ENCODE measurements around the gene MASP1.
A peak's percentile ranks its signal among the peaks of the same experiment; 100 is the strongest.
"Not testable (repeated sequence)": the region's sequence is repeated elsewhere in the genome, so short reads cannot be mapped to it uniquely, and the experiment has no call there.

The MASP1 gene

GRCh38 chr3:187227658-187228258 is 63.8 kb downstream of the MASP1 start:
- DNase-seq (ENCODE audit: low spot score), result no peak

GRCh38 chr3:187223799-187224198 is 67.7 kb downstream of the MASP1 start:
- DNase-seq (ENCODE audit: low spot score), result no peak

- DNase-seq (ENCODE audit: low spot score), result no peak
Observed at GRCh38 chr3:187222801-187223200, 68.7 kb downstream of the MASP1 start.

- no peak for DNase-seq (ENCODE audit: low spot score)
Observed at GRCh38 chr3:187215460-187215859, 76.1 kb downstream of the MASP1 start.

GRCh38 chr3:187213616-187214015 is 77.9 kb downstream of the MASP1 start:
- no peak for DNase-seq (ENCODE audit: low spot score)

- DNase-seq (ENCODE audit: low spot score), result peak; percentile 30
Observed at GRCh38 chr3:187212705-187213104, 78.8 kb downstream of the MASP1 start.

GRCh38 chr3:187212196-187212545 is 79.4 kb downstream of the MASP1 start:
- DNase-seq (ENCODE audit: low spot score), result no peak

GRCh38 chr3:187211532-187212195 is 79.9 kb downstream of the MASP1 start:
- DNase-seq (ENCODE audit: low spot score), result no peak

GRCh38 chr3:187210545-187211327 is 80.8 kb downstream of the MASP1 start:
- DNase-seq (ENCODE audit: low spot score), result peak; percentile 47

GRCh38 chr3:187210091-187210490 is 81.4 kb downstream of the MASP1 start:
- DNase-seq (ENCODE audit: low spot score), result no peak

- DNase-seq (ENCODE audit: low spot score), result no peak
Observed at GRCh38 chr3:187209491-187209890, 82.0 kb downstream of the MASP1 start.

- DNase-seq (ENCODE audit: low spot score), result no peak
Observed at GRCh38 chr3:187208159-187208558, 83.4 kb downstream of the MASP1 start.

- peak; percentile 36 for DNase-seq (ENCODE audit: low spot score)
Observed at GRCh38 chr3:187207624-187208023, 83.9 kb downstream of the MASP1 start.

- DNase-seq (ENCODE audit: low spot score), result no peak
Observed at GRCh38 chr3:187207062-187207461, 84.5 kb downstream of the MASP1 start.

- DNase-seq (ENCODE audit: low spot score), result no peak
Observed at GRCh38 chr3:187205683-187206082, 85.9 kb downstream of the MASP1 start.

GRCh38 chr3:187199463-187200050 is 92.0 kb downstream of the MASP1 start:
- not testable (repeated sequence) for DNase-seq (ENCODE audit: low spot score)

- no peak for DNase-seq (ENCODE audit: low spot score)
Observed at GRCh38 chr3:187198490-187198889, 93.0 kb downstream of the MASP1 start.

- no peak for DNase-seq (ENCODE audit: low spot score)
Observed at GRCh38 chr3:187197335-187197649, 94.2 kb downstream of the MASP1 start, which contains the start of gene RTP1. RTP1 (plus strand) TSS chr3:187197486; CDS start chr3:187197516, 30 bp downstream.

GRCh38 chr3:187196573-187197334 is 94.8 kb downstream of the MASP1 start:
- DNase-seq (ENCODE audit: low spot score), result no peak

- no peak for DNase-seq (ENCODE audit: low spot score)
Observed at GRCh38 chr3:187193181-187193580, 98.4 kb downstream of the MASP1 start.

- DNase-seq (ENCODE audit: low spot score), result no peak
Observed at GRCh38 chr3:187191271-187191670, 100.3 kb downstream of the MASP1 start.

- no peak for DNase-seq (ENCODE audit: low spot score)
Observed at GRCh38 chr3:187188931-187189330, 102.6 kb downstream of the MASP1 start.
